ENCODE results near the gene POLL.

Gene POLL

GRCh38 chr10:101616415-101617101, 28.5 kb upstream of the POLL start:
- no peak for DNase-seq
- Mint-ChIP-seq H3K4me1 (peaks cover 3% of the 10 kb centered on the region), H3K27me3 (no peaks in the 10 kb centered on the region), H3K9me3 (no peaks in the 10 kb centered on the region), H3K4me3 (no peak overlapping the region), H3K27ac (no peak overlapping the region), H3K36me3 (ENCODE audit: low read depth) (peaks cover 8% of the 10 kb centered on the region)
- ATAC-seq = no peak

- peaks cover 3% of the 10 kb centered on the region for H3K4me1 Mint-ChIP-seq
- DNase-seq (no peak), ATAC-seq (no peak)
- H3K27me3 Mint-ChIP-seq = no peaks in the 10 kb centered on the region
- H3K27ac Mint-ChIP-seq = no peak overlapping the region
- H3K4me3 Mint-ChIP-seq = no peak overlapping the region
- peaks cover 4% of the 10 kb centered on the region for H3K36me3 Mint-ChIP-seq (ENCODE audit: low read depth)
- H3K9me3 Mint-ChIP-seq = no peaks in the 10 kb centered on the region
Observed at GRCh38 chr10:101615525-101616116, 27.6 kb upstream of the POLL start.

- H3K36me3 Mint-ChIP-seq (ENCODE audit: low read depth) = peaks cover under 1% of the 10 kb centered on the region
- peaks cover 3% of the 10 kb centered on the region for H3K4me1 Mint-ChIP-seq
- no peaks in the 10 kb centered on the region for H3K27me3 Mint-ChIP-seq
- ATAC-seq = no peak
- DNase-seq = no peak
- no peak overlapping the region for H3K4me3 Mint-ChIP-seq
- no peaks in the 10 kb centered on the region for H3K9me3 Mint-ChIP-seq
- H3K27ac Mint-ChIP-seq = no peak overlapping the region
Observed at GRCh38 chr10:101614663-101615524, 26.8 kb upstream of the POLL start.

- ATAC-seq = no peak
- H3K9me3 Mint-ChIP-seq = no peaks in the 10 kb centered on the region
- H3K36me3 Mint-ChIP-seq (ENCODE audit: low read depth) = peaks cover 2% of the 10 kb centered on the region
- no peak for DNase-seq
- H3K27ac Mint-ChIP-seq = peak overlapping the region; percentile 38
- H3K27me3 Mint-ChIP-seq = no peaks in the 10 kb centered on the region
- H3K4me1 Mint-ChIP-seq = peaks cover 3% of the 10 kb centered on the region
- no peak overlapping the region for H3K4me3 Mint-ChIP-seq
Observed at GRCh38 chr10:101613646-101614045, 25.6 kb upstream of the POLL start.

- Mint-ChIP-seq H3K27me3 (no peaks in the 10 kb centered on the region), H3K36me3 (ENCODE audit: low read depth) (peaks cover 7% of the 10 kb centered on the region), H3K9me3 (no peaks in the 10 kb centered on the region), H3K27ac (no peak overlapping the region), H3K4me1 (peaks cover 3% of the 10 kb centered on the region), H3K4me3 (no peak overlapping the region)
- no peak for DNase-seq
- ATAC-seq = no peak
Observed at GRCh38 chr10:101612872-101613271, 24.8 kb upstream of the POLL start.

GRCh38 chr10:101612086-101612485, 24.0 kb upstream of the POLL start:
- no peaks in the 10 kb centered on the region for H3K4me1 Mint-ChIP-seq
- no peaks in the 10 kb centered on the region for H3K9me3 Mint-ChIP-seq
- peak overlapping the region; percentile 69 for H3K27ac Mint-ChIP-seq
- no peaks in the 10 kb centered on the region for H3K27me3 Mint-ChIP-seq
- peaks cover 7% of the 10 kb centered on the region for H3K36me3 Mint-ChIP-seq (ENCODE audit: low read depth)
- no peak for DNase-seq
- ATAC-seq = no peak
- H3K4me3 Mint-ChIP-seq = no peak overlapping the region

GRCh38 chr10:101611096-101611905, 23.2 kb upstream of the POLL start:
- DNase-seq (peak; percentile 12), ATAC-seq (peak; percentile 46)
- H3K4me3 Mint-ChIP-seq = no peak overlapping the region
- no peaks in the 10 kb centered on the region for H3K27me3 Mint-ChIP-seq
- peak overlapping the region; percentile 69 for H3K27ac Mint-ChIP-seq
- no peaks in the 10 kb centered on the region for H3K4me1 Mint-ChIP-seq
- H3K9me3 Mint-ChIP-seq = no peaks in the 10 kb centered on the region
- peaks cover 9% of the 10 kb centered on the region for H3K36me3 Mint-ChIP-seq (ENCODE audit: low read depth)

GRCh38 chr10:101609481-101609880, 21.4 kb upstream of the POLL start:
- no peak overlapping the region for H3K4me3 Mint-ChIP-seq
- no peaks in the 10 kb centered on the region for H3K27me3 Mint-ChIP-seq
- no peaks in the 10 kb centered on the region for H3K4me1 Mint-ChIP-seq
- DNase-seq (no peak), ATAC-seq (no peak)
- H3K36me3 Mint-ChIP-seq (ENCODE audit: low read depth) = peaks cover 10% of the 10 kb centered on the region
- no peaks in the 10 kb centered on the region for H3K9me3 Mint-ChIP-seq
- H3K27ac Mint-ChIP-seq = no peak overlapping the region

- H3K27ac Mint-ChIP-seq = peak overlapping the region; percentile 39
- H3K9me3 Mint-ChIP-seq = no peaks in the 10 kb centered on the region
- H3K4me3 Mint-ChIP-seq = no peak overlapping the region
- H3K27me3 Mint-ChIP-seq = no peaks in the 10 kb centered on the region
- DNase-seq = no peak
- ATAC-seq = no peak
- H3K4me1 Mint-ChIP-seq = no peaks in the 10 kb centered on the region
- peaks cover 10% of the 10 kb centered on the region for H3K36me3 Mint-ChIP-seq (ENCODE audit: low read depth)
Observed at GRCh38 chr10:101607124-101607523, 19.1 kb upstream of the POLL start.

GRCh38 chr10:101602761-101603398, 14.8 kb upstream of the POLL start:
- DNase-seq = peak; percentile 81
- no peaks in the 10 kb centered on the region for H3K27me3 Mint-ChIP-seq
- H3K4me1 Mint-ChIP-seq = no peaks in the 10 kb centered on the region
- ATAC-seq = peak; percentile 90
- no peaks in the 10 kb centered on the region for H3K9me3 Mint-ChIP-seq
- peaks cover 3% of the 10 kb centered on the region for H3K36me3 Mint-ChIP-seq (ENCODE audit: low read depth)
- peak overlapping the region; percentile 74 for H3K27ac Mint-ChIP-seq
- no peak overlapping the region for H3K4me3 Mint-ChIP-seq

GRCh38 chr10:101601541-101601940, 13.5 kb upstream of the POLL start:
- H3K27me3 Mint-ChIP-seq = no peaks in the 10 kb centered on the region
- H3K36me3 Mint-ChIP-seq (ENCODE audit: low read depth) = peaks cover 3% of the 10 kb centered on the region
- H3K9me3 Mint-ChIP-seq = no peaks in the 10 kb centered on the region
- DNase-seq (no peak), ATAC-seq (no peak)
- H3K27ac Mint-ChIP-seq = no peak overlapping the region
- H3K4me3 Mint-ChIP-seq = no peak overlapping the region
- no peaks in the 10 kb centered on the region for H3K4me1 Mint-ChIP-seq

- H3K4me3 Mint-ChIP-seq = no peak overlapping the region
- H3K9me3 Mint-ChIP-seq = no peaks in the 10 kb centered on the region
- no peak for ATAC-seq
- H3K27me3 Mint-ChIP-seq = no peaks in the 10 kb centered on the region
- no peak overlapping the region for H3K27ac Mint-ChIP-seq
- no peaks in the 10 kb centered on the region for H3K4me1 Mint-ChIP-seq
- DNase-seq = no peak
- no peaks in the 10 kb centered on the region for H3K36me3 Mint-ChIP-seq (ENCODE audit: low read depth)
Observed at GRCh38 chr10:101597091-101597900, 9.2 kb upstream of the POLL start.

- no peaks in the 10 kb centered on the region for H3K4me1 Mint-ChIP-seq
- no peaks in the 10 kb centered on the region for H3K27me3 Mint-ChIP-seq
- DNase-seq = no peak
- H3K9me3 Mint-ChIP-seq = no peaks in the 10 kb centered on the region
- no peaks in the 10 kb centered on the region for H3K36me3 Mint-ChIP-seq (ENCODE audit: low read depth)
- H3K4me3 Mint-ChIP-seq = no peak overlapping the region
- ATAC-seq = no peak
- no peak overlapping the region for H3K27ac Mint-ChIP-seq
Observed at GRCh38 chr10:101595591-101596433, 7.8 kb upstream of the POLL start.
